Immature natural killer cell (primary cell): ENCODE data around the gene CSF2RB. TPM values are rescaled to one million over a fixed set of nuclear protein-coding genes. Genes with fewer than 3 reads are reported as not detected.

Experiments
- DNase-seq, 3 donors: peaks; one replicate each; pipeline ENCODE4 v3.0.0; 2022; ENCODE audit warnings: mixed read lengths in 1 of 3
- H3K27ac Mint-ChIP-seq, 6 donors: one replicate each; pipeline ENCODE4 v1.8.0; 2020; ENCODE audit warnings: mixed read lengths in 6 of 6, mild to moderate bottlenecking in 5 of 6, inconsistent platforms in 4 of 6, moderate library complexity in 3 of 6
- H3K27me3 Mint-ChIP-seq, 3 donors: one replicate each; pipeline ENCODE4 v1.8.0; 2020 to 2021; ENCODE audit warnings: low read depth in 3 of 3, mild to moderate bottlenecking in 3 of 3, mixed read lengths in 3 of 3, moderate library complexity in 3 of 3, inconsistent platforms in 1 of 3
- H3K36me3 Mint-ChIP-seq, 3 donors: one replicate each; pipeline ENCODE4 v1.8.0; 2020; ENCODE audit warnings: mixed read lengths in 3 of 3, inconsistent platforms in 2 of 3, mild to moderate bottlenecking in 2 of 3
- H3K4me1 Mint-ChIP-seq, 2 donors: one replicate each; pipeline ENCODE4 v1.8.0; 2020; ENCODE audit warnings: inconsistent platforms in 2 of 2, mild to moderate bottlenecking in 2 of 2, mixed read lengths in 2 of 2, moderate library complexity in 1 of 2
- H3K4me3 Mint-ChIP-seq, 5 donors: one replicate each; pipeline ENCODE4 v1.8.0; 2020; ENCODE audit warnings: mild to moderate bottlenecking in 5 of 5, mixed read lengths in 5 of 5, inconsistent platforms in 3 of 5, moderate library complexity in 3 of 5
- H3K9me3 Mint-ChIP-seq, 6 donors: one replicate each; pipeline ENCODE4 v1.8.0; 2020; ENCODE audit warnings: mild to moderate bottlenecking in 6 of 6, mixed read lengths in 6 of 6, inconsistent platforms in 4 of 6, moderate library complexity in 3 of 6
- polyA plus RNA-seq, 3 donors: library from polyadenylated mRNA; unstranded; fragments of 300-500 nt; fragmentation: Illumina TruSeq; gene quantifications; one replicate each; pipeline ENCODE4 v1.2.3, GENCODE V29; 2021

Gene CSF2RB
- polyA plus RNA-seq, 3 donors from 2014 or later, result 0.47 to 0.77 TPM; not detected in 1

- Mint-ChIP-seq H3K9me3 (peaks cover 0 to 3% (median 1%) of the 10 kb centered on the region in 6 donors), H3K36me3 (no peaks in the 10 kb centered on the region), H3K4me3 (no peak overlapping the region), H3K27me3 (peaks cover 0 to 5% (median 4%) of the 10 kb centered on the region in 3 donors), H3K27ac (peak overlapping the region in 1 of 6 donors; percentile 5), H3K4me1 (peaks cover 6 to 7% of the 10 kb centered on the region in 2 donors)
- no peak for DNase-seq
Measured at GRCh38 chr22:36874736-36875135, 38.7 kb upstream of the CSF2RB start.

GRCh38 chr22:36875741-36876140 is 37.7 kb upstream of the CSF2RB start:
- no peak overlapping the region for H3K4me3 Mint-ChIP-seq
- H3K27ac Mint-ChIP-seq, result no peak overlapping the region
- H3K27me3 Mint-ChIP-seq, result peaks cover 0 to 6% (median 4%) of the 10 kb centered on the region in 3 donors
- peaks cover 2 to 12% (median 10%) of the 10 kb centered on the region in 6 donors for H3K9me3 Mint-ChIP-seq
- H3K4me1 Mint-ChIP-seq, result peaks cover 6 to 7% of the 10 kb centered on the region in 2 donors
- DNase-seq, result no peak
- peaks cover 0 to 2% (median 0%) of the 10 kb centered on the region in 3 donors for H3K36me3 Mint-ChIP-seq

GRCh38 chr22:36879775-36880174 is 33.7 kb upstream of the CSF2RB start:
- Mint-ChIP-seq H3K27ac (no peak overlapping the region), H3K36me3 (peaks cover 7 to 8% (median 8%) of the 10 kb centered on the region in 3 donors), H3K27me3 (peaks cover 4 to 18% (median 7%) of the 10 kb centered on the region in 3 donors), H3K4me3 (no peak overlapping the region), H3K4me1 (no peaks in the 10 kb centered on the region), H3K9me3 (peaks cover 12 to 34% (median 27%) of the 10 kb centered on the region in 6 donors)
- DNase-seq, result no peak

- Mint-ChIP-seq H3K9me3 (peaks cover 12 to 34% (median 27%) of the 10 kb centered on the region in 6 donors), H3K27ac (no peak overlapping the region), H3K4me3 (no peak overlapping the region), H3K4me1 (no peaks in the 10 kb centered on the region), H3K36me3 (peaks cover 7 to 8% (median 8%) of the 10 kb centered on the region in 3 donors), H3K27me3 (peaks cover 4 to 27% (median 7%) of the 10 kb centered on the region in 3 donors)
- no peak for DNase-seq
Measured at GRCh38 chr22:36881504-36882245, 31.8 kb upstream of the CSF2RB start.

GRCh38 chr22:36884349-36885158 is 28.9 kb upstream of the CSF2RB start:
- peaks cover 12 to 34% (median 26%) of the 10 kb centered on the region in 6 donors for H3K9me3 Mint-ChIP-seq
- no peaks in the 10 kb centered on the region for H3K4me1 Mint-ChIP-seq

GRCh38 chr22:36885474-36885873 is 28.0 kb upstream of the CSF2RB start:
- no peak overlapping the region for H3K27ac Mint-ChIP-seq
- H3K4me1 Mint-ChIP-seq, result no peaks in the 10 kb centered on the region
- no peak for DNase-seq
- no peak overlapping the region for H3K4me3 Mint-ChIP-seq
- H3K36me3 Mint-ChIP-seq, result peaks cover 7 to 8% (median 8%) of the 10 kb centered on the region in 3 donors
- H3K27me3 Mint-ChIP-seq, result peaks cover 4 to 28% (median 10%) of the 10 kb centered on the region in 3 donors
- peaks cover 12 to 26% (median 19%) of the 10 kb centered on the region in 6 donors for H3K9me3 Mint-ChIP-seq

More at GRCh38 chr22:36884349-36885158, 28.9 kb upstream of the CSF2RB start:
- DNase-seq, result no peak
- Mint-ChIP-seq H3K36me3 (peaks cover 7 to 8% (median 8%) of the 10 kb centered on the region in 3 donors), H3K4me3 (no peak overlapping the region), H3K27ac (no peak overlapping the region), H3K27me3 (peaks cover 4 to 29% (median 10%) of the 10 kb centered on the region in 3 donors)

- H3K4me1 Mint-ChIP-seq, result no peaks in the 10 kb centered on the region
- no peak overlapping the region for H3K27ac Mint-ChIP-seq
- peaks cover 5 to 8% (median 7%) of the 10 kb centered on the region in 3 donors for H3K36me3 Mint-ChIP-seq
- no peak for DNase-seq
- H3K4me3 Mint-ChIP-seq, result no peak overlapping the region
- peaks cover 4 to 27% (median 10%) of the 10 kb centered on the region in 3 donors for H3K27me3 Mint-ChIP-seq
- H3K9me3 Mint-ChIP-seq, result peaks cover 9 to 21% (median 15%) of the 10 kb centered on the region in 6 donors
Measured at GRCh38 chr22:36886016-36886415, 27.4 kb upstream of the CSF2RB start.

- no peaks in the 10 kb centered on the region for H3K36me3 Mint-ChIP-seq
- DNase-seq, result no peak
- peaks cover 4 to 27% (median 6%) of the 10 kb centered on the region in 3 donors for H3K27me3 Mint-ChIP-seq
- H3K4me1 Mint-ChIP-seq, result no peaks in the 10 kb centered on the region
- no peak overlapping the region for H3K4me3 Mint-ChIP-seq
- no peak overlapping the region for H3K27ac Mint-ChIP-seq
- H3K9me3 Mint-ChIP-seq, result peaks cover 0 to 9% (median 6%) of the 10 kb centered on the region in 6 donors
Measured at GRCh38 chr22:36887162-36887561, 26.3 kb upstream of the CSF2RB start.

- H3K27me3 Mint-ChIP-seq, result peaks cover 2 to 5% (median 5%) of the 10 kb centered on the region in 3 donors
- peaks cover 0 to 4% (median 0%) of the 10 kb centered on the region in 6 donors for H3K9me3 Mint-ChIP-seq
- H3K4me1 Mint-ChIP-seq, result no peaks in the 10 kb centered on the region
- peaks cover 0 to 7% (median 5%) of the 10 kb centered on the region in 3 donors for H3K36me3 Mint-ChIP-seq
- DNase-seq, result no peak
- H3K27ac Mint-ChIP-seq, result no peak overlapping the region
- no peak overlapping the region for H3K4me3 Mint-ChIP-seq
Measured at GRCh38 chr22:36891646-36892045, 21.8 kb upstream of the CSF2RB start.

GRCh38 chr22:36892292-36892691 is 21.1 kb upstream of the CSF2RB start:
- DNase-seq, result no peak
- H3K9me3 Mint-ChIP-seq, result peaks cover 0 to 4% (median 0%) of the 10 kb centered on the region in 6 donors
- peak overlapping the region in 1 of 6 donors; percentile 32 for H3K27ac Mint-ChIP-seq
- no peak overlapping the region for H3K4me3 Mint-ChIP-seq
- no peaks in the 10 kb centered on the region for H3K4me1 Mint-ChIP-seq
- peaks cover 2 to 8% (median 3%) of the 10 kb centered on the region in 3 donors for H3K27me3 Mint-ChIP-seq
- peaks cover 0 to 7% (median 5%) of the 10 kb centered on the region in 3 donors for H3K36me3 Mint-ChIP-seq

GRCh38 chr22:36893262-36893661 is 20.2 kb upstream of the CSF2RB start:
- DNase-seq, result no peak
- Mint-ChIP-seq H3K36me3 (peaks cover 0 to 7% (median 5%) of the 10 kb centered on the region in 3 donors), H3K4me3 (no peak overlapping the region), H3K4me1 (peaks cover 0 to 6% of the 10 kb centered on the region in 2 donors), H3K9me3 (peaks cover 0 to 4% (median 0%) of the 10 kb centered on the region in 6 donors), H3K27me3 (peaks cover 2 to 4% (median 3%) of the 10 kb centered on the region in 3 donors), H3K27ac (no peak overlapping the region)

GRCh38 chr22:36894266-36894665 is 19.2 kb upstream of the CSF2RB start:
- DNase-seq, result no peak
- peaks cover 0 to 6% of the 10 kb centered on the region in 2 donors for H3K4me1 Mint-ChIP-seq
- no peak overlapping the region for H3K27ac Mint-ChIP-seq
- H3K4me3 Mint-ChIP-seq, result no peak overlapping the region
- H3K9me3 Mint-ChIP-seq, result peaks cover 0 to 4% (median 0%) of the 10 kb centered on the region in 6 donors
- peaks cover 0 to 7% (median 5%) of the 10 kb centered on the region in 3 donors for H3K36me3 Mint-ChIP-seq
- H3K27me3 Mint-ChIP-seq, result peaks cover 2 to 6% (median 3%) of the 10 kb centered on the region in 3 donors

- DNase-seq, result no peak
- Mint-ChIP-seq H3K27me3 (peaks cover 1 to 13% (median 8%) of the 10 kb centered on the region in 3 donors), H3K36me3 (peaks cover 0 to 7% (median 5%) of the 10 kb centered on the region in 3 donors), H3K4me1 (peaks cover 0 to 6% of the 10 kb centered on the region in 2 donors), H3K27ac (no peak overlapping the region), H3K4me3 (no peak overlapping the region), H3K9me3 (peaks cover 0 to 4% (median 0%) of the 10 kb centered on the region in 6 donors)
Measured at GRCh38 chr22:36897611-36898010, 15.8 kb upstream of the CSF2RB start.
